GM23338 (cell line): Measurements from ENCODE around the gene RRAS2. TPM values are rescaled to one million over a fixed set of nuclear protein-coding genes. Genes with fewer than 3 reads are reported as not detected.

Source experiments
- ATAC-seq: fragments of 200-7000 bp; cut with Tn5 transposase; 3 replicates; pipeline ENCODE4 v1.9.1; 2020
- DNase-seq: peaks from one replicate; pipeline ENCODE4 v3.0.0-alpha.2; 2015; ENCODE audit warnings: low spot score
- H2AFZ ChIP-seq: fragments of 200-600 bp; sonication (generic); 2 replicates; pipeline ENCODE4 v1.8.0; 2016; ENCODE audit warnings: antibody characterized with exemption, mild to moderate bottlenecking, moderate library complexity
- H3F3A ChIP-seq: fragments of 200-600 bp; sonication (generic); replicated peaks from 2 replicates; pipeline ENCODE4 v1.8.0; 2017; ENCODE audit warnings: antibody characterized with exemption, mixed run types, low read depth
- H3K27ac ChIP-seq: fragments of 200-600 bp; sonication (generic); 2 replicates; pipeline ENCODE4 v1.6.1; 2016; ENCODE audit warnings: low read depth
- H3K27me3 ChIP-seq: fragments of 200-600 bp; sonication (generic); 2 replicates; pipeline ENCODE4 v1.8.0; 2016; ENCODE audit warnings: mild to moderate bottlenecking, mixed run types, moderate library complexity; ENCODE audit not compliant: insufficient read depth
- H3K36me3 ChIP-seq: fragments of 200-600 bp; sonication (generic); 2 replicates; pipeline ENCODE4 v1.8.0; 2016; ENCODE audit warnings: mild to moderate bottlenecking; ENCODE audit not compliant: insufficient read depth
- H3K4me1 ChIP-seq: fragments of 200-600 bp; sonication (generic); 2 replicates; pipeline ENCODE4 v1.8.0; 2016; ENCODE audit warnings: mild to moderate bottlenecking, moderate library complexity; ENCODE audit not compliant: insufficient read depth
- H3K4me2 ChIP-seq: fragments of 200-600 bp; sonication (generic); 2 replicates; pipeline ENCODE4 v1.7.1; 2017; ENCODE audit warnings: mixed run types
- H3K4me3 ChIP-seq: fragments of 200-600 bp; sonication (generic); 2 replicates; pipeline ENCODE4 v1.6.1; 2016; ENCODE audit warnings: mixed run types
- H3K79me2 ChIP-seq: fragments of 200-600 bp; sonication (generic); replicated peaks from 2 replicates; pipeline ENCODE4 v1.8.0; 2017; ENCODE audit warnings: mild to moderate bottlenecking; ENCODE audit not compliant: insufficient read depth
- H3K9me2 ChIP-seq: fragments of 200-600 bp; sonication (generic); 2 replicates; pipeline ENCODE4 v1.8.0; 2017; ENCODE audit not compliant: insufficient read depth
- H4K20me1 ChIP-seq: fragments of 200-600 bp; sonication (generic); replicated peaks from 2 replicates; pipeline ENCODE4 v1.8.0; 2017; ENCODE audit warnings: mild to moderate bottlenecking; ENCODE audit not compliant: insufficient read depth
- H3K27ac Mint-ChIP-seq: 2 replicates; pipeline ENCODE4 v1.8.0; 2020; ENCODE audit warnings: inconsistent platforms, mild to moderate bottlenecking, moderate library complexity, mixed read lengths
- H3K27me3 Mint-ChIP-seq: 3 replicates; pipeline ENCODE4 v1.8.0; 2022; ENCODE audit warnings: low read depth, mild to moderate bottlenecking, moderate library complexity, mixed read lengths, inconsistent platforms; ENCODE audit not compliant: insufficient read depth, poor library complexity
- H3K36me3 Mint-ChIP-seq: 3 replicates; pipeline ENCODE4 v1.8.0; 2021; ENCODE audit warnings: low read depth, mild to moderate bottlenecking, inconsistent platforms, moderate library complexity, mixed read lengths
- H3K4me1 Mint-ChIP-seq: 3 replicates; pipeline ENCODE4 v1.8.0; 2020; ENCODE audit warnings: mild to moderate bottlenecking, inconsistent platforms, mixed read lengths
- H3K4me3 Mint-ChIP-seq: 3 replicates; pipeline ENCODE4 v1.8.0; 2021; ENCODE audit warnings: moderate library complexity, mild to moderate bottlenecking, inconsistent platforms, mixed read lengths
- H3K9me3 Mint-ChIP-seq: 3 replicates; pipeline ENCODE4 v1.8.0; 2020; ENCODE audit warnings: moderate library complexity, mild to moderate bottlenecking, inconsistent platforms, mixed read lengths
- CREB1 ChIP-seq: fragments of 250-450 bp; sonication (Bioruptor Pico); IDR thresholded peaks from 2 replicates; pipeline ENCODE4 v1.5.0; 2020; ENCODE audit warnings: low read depth, mild to moderate bottlenecking, moderate library complexity
- EZH2phosphoT487 ChIP-seq: fragments of 200-600 bp; sonication (generic); IDR thresholded peaks from one replicate; pipeline ENCODE4 v1.8.1; 2018; ENCODE audit warnings: antibody characterized with exemption; ENCODE audit not compliant: unreplicated experiment
- POLR2AphosphoS5 ChIP-seq: IDR thresholded peaks from 2 replicates; pipeline ENCODE4 v1.6.1; 2016; ENCODE audit warnings: antibody characterized with exemption, low read depth
- STAT1 ChIP-seq: IDR thresholded peaks from one replicate; pipeline ENCODE4 v1.6.1; 2016; ENCODE audit warnings: antibody characterized with exemption; ENCODE audit not compliant: unreplicated experiment
- ZNF114 ChIP-seq: fragments of 250-450 bp; sonication (Bioruptor Pico); IDR thresholded peaks from 2 replicates; pipeline ENCODE4 v1.5.0; 2020; ENCODE audit warnings: mild to moderate bottlenecking, moderate library complexity
- ZNF331 ChIP-seq: fragments of 250-450 bp; sonication (Bioruptor Pico); IDR thresholded peaks from 2 replicates; pipeline ENCODE4 v1.5.0; 2020; ENCODE audit warnings: low read depth, mild to moderate bottlenecking, moderate library complexity
- polyA plus RNA-seq: library from polyadenylated mRNA; unstranded; fragments of >200 nt; fragmentation: Nextera tagmentation; extraction: Ambion mirVana; gene quantifications from 2 replicates; pipeline ENCODE4 v1.2.1, GENCODE V29; 2016
- total RNA-seq: library from RNA; depleted of rRNA; stranded (reverse); fragments of >200 nt; shearing (Covaris generic); gene quantifications from 2 replicates; pipeline ENCODE4 v1.2.3, GENCODE V29; 2014
- TF ChIP-seq, protein P1 (sequence below): fragments of 250-450 bp; sonication (Bioruptor Pico); IDR thresholded peaks from 2 replicates; pipeline ENCODE4 v1.5.0; 2020; ENCODE audit warnings: mild to moderate bottlenecking, moderate library complexity
- TF ChIP-seq, protein P2 (sequence below): IDR thresholded peaks from one replicate; pipeline ENCODE4 v1.6.1; 2018; ENCODE audit warnings: antibody characterized with exemption; ENCODE audit not compliant: unreplicated experiment
- TF ChIP-seq, protein P3 (sequence below), 2 experiments: fragments of 200-600 bp in 1 of 2; sonication (generic) in 1 of 2; conservative IDR thresholded peaks; 2 replicates each; pipeline versions ENCODE4 v1.5.1 to v1.6.1; 2016 to 2017; ENCODE audit warnings: antibody characterized with exemption in 2 of 2, low read depth in 2 of 2, mild to moderate bottlenecking in 2 of 2, moderate library complexity in 1 of 2

Gene RRAS2
- total and polyA plus RNA-seq, 2 experiments from 2014 or later: 196 to 293 TPM

DNA sequence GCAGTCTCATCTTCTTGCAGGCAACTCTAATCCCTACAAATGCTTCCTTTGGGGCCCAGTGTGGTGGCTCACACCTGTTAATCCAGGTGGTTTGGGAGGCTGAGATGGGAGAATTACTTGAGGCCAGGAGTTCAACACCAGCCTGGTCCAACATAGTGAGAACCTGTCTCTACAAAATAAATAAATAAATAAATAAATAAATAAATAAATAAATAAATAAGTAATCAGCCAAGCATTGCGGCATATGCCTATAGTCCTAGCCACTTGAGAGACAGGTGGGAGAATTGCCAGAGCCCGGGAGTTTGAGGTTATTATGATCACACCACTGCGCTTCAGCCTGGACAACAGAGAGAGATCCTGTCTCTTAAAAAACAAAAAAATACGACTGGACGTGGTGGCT is 34.1 kb upstream of the RRAS2 start (continued):
- TF ChIP-seq, protein P1, sequence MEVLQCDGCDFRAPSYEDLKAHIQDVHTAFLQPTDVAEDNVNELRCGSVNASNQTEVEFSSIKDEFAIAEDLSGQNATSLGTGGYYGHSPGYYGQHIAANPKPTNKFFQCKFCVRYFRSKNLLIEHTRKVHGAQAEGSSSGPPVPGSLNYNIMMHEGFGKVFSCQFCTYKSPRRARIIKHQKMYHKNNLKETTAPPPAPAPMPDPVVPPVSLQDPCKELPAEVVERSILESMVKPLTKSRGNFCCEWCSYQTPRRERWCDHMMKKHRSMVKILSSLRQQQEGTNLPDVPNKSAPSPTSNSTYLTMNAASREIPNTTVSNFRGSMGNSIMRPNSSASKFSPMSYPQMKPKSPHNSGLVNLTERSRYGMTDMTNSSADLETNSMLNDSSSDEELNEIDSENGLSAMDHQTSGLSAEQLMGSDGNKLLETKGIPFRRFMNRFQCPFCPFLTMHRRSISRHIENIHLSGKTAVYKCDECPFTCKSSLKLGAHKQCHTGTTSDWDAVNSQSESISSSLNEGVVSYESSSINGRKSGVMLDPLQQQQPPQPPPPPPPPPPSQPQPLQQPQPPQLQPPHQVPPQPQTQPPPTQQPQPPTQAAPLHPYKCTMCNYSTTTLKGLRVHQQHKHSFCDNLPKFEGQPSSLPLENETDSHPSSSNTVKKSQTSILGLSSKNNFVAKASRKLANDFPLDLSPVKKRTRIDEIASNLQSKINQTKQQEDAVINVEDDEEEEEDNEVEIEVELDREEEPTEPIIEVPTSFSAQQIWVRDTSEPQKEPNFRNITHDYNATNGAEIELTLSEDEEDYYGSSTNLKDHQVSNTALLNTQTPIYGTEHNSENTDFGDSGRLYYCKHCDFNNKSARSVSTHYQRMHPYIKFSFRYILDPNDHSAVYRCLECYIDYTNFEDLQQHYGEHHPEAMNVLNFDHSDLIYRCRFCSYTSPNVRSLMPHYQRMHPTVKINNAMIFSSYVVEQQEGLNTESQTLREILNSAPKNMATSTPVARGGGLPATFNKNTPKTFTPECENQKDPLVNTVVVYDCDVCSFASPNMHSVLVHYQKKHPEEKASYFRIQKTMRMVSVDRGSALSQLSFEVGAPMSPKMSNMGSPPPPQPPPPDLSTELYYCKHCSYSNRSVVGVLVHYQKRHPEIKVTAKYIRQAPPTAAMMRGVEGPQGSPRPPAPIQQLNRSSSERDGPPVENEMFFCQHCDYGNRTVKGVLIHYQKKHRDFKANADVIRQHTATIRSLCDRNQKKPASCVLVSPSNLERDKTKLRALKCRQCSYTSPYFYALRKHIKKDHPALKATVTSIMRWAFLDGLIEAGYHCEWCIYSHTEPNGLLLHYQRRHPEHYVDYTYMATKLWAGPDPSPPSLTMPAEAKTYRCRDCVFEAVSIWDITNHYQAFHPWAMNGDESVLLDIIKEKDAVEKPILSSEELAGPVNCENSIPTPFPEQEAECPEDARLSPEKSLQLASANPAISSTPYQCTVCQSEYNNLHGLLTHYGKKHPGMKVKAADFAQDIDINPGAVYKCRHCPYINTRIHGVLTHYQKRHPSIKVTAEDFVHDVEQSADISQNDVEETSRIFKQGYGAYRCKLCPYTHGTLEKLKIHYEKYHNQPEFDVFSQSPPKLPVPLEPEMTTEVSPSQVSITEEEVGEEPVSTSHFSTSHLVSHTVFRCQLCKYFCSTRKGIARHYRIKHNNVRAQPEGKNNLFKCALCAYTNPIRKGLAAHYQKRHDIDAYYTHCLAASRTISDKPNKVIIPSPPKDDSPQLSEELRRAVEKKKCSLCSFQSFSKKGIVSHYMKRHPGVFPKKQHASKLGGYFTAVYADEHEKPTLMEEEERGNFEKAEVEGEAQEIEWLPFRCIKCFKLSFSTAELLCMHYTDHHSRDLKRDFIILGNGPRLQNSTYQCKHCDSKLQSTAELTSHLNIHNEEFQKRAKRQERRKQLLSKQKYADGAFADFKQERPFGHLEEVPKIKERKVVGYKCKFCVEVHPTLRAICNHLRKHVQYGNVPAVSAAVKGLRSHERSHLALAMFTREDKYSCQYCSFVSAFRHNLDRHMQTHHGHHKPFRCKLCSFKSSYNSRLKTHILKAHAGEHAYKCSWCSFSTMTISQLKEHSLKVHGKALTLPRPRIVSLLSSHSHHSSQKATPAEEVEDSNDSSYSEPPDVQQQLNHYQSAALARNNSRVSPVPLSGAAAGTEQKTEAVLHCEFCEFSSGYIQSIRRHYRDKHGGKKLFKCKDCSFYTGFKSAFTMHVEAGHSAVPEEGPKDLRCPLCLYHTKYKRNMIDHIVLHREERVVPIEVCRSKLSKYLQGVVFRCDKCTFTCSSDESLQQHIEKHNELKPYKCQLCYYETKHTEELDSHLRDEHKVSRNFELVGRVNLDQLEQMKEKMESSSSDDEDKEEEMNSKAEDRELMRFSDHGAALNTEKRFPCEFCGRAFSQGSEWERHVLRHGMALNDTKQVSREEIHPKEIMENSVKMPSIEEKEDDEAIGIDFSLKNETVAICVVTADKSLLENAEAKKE (CRISPR knock-in tag): no peak
- TF ChIP-seq CREB1 (CRISPR knock-in tag) (no peak), ZNF331 (CRISPR knock-in tag) (no peak), STAT1 (no peak)
- TF ChIP-seq, protein P2, sequence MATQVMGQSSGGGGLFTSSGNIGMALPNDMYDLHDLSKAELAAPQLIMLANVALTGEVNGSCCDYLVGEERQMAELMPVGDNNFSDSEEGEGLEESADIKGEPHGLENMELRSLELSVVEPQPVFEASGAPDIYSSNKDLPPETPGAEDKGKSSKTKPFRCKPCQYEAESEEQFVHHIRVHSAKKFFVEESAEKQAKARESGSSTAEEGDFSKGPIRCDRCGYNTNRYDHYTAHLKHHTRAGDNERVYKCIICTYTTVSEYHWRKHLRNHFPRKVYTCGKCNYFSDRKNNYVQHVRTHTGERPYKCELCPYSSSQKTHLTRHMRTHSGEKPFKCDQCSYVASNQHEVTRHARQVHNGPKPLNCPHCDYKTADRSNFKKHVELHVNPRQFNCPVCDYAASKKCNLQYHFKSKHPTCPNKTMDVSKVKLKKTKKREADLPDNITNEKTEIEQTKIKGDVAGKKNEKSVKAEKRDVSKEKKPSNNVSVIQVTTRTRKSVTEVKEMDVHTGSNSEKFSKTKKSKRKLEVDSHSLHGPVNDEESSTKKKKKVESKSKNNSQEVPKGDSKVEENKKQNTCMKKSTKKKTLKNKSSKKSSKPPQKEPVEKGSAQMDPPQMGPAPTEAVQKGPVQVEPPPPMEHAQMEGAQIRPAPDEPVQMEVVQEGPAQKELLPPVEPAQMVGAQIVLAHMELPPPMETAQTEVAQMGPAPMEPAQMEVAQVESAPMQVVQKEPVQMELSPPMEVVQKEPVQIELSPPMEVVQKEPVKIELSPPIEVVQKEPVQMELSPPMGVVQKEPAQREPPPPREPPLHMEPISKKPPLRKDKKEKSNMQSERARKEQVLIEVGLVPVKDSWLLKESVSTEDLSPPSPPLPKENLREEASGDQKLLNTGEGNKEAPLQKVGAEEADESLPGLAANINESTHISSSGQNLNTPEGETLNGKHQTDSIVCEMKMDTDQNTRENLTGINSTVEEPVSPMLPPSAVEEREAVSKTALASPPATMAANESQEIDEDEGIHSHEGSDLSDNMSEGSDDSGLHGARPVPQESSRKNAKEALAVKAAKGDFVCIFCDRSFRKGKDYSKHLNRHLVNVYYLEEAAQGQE: no peak

DNA sequence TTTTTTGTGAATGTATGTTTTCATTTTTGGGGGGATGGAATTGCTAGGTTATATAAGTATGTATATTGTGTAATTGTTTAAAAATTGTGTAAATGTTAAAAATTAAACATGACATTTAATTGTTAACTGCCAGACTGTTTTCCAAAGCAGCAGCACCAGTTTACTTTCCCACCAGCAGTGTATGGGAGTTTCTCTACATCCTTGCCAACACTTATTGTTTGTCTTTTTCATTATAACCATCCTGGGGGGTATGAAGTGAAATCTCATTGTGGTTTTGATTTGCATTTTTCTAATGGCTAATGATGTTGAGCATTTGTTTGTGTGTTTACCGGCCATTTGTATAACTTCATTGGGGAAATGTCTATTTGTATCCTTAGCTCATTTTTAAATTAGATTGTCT is 31.7 kb upstream of the RRAS2 start:
- H3K79me2 ChIP-seq: no peaks in the 10 kb centered on the region
- no peak for ATAC-seq
- no peaks in the 10 kb centered on the region for H3K9me2 ChIP-seq
- Mint-ChIP-seq H3K4me3 (no peak overlapping the region), H3K4me1 (peaks cover 11% of the 10 kb centered on the region), H3K27ac (no peak overlapping the region), H3K27me3 (peaks cover 3% of the 10 kb centered on the region), H3K36me3 (no peaks in the 10 kb centered on the region; the same call in 2 of the 3 replicates), H3K9me3 (no peaks in the 10 kb centered on the region)
- peaks cover 8% of the 10 kb centered on the region; the same call in 1 of the 2 replicates for H3K4me1 ChIP-seq
- H2AFZ ChIP-seq: no peak overlapping the region
- H3F3A ChIP-seq: no peaks in the 10 kb centered on the region
- no peaks in the 10 kb centered on the region for H3K27me3 ChIP-seq
- no peaks in the 10 kb centered on the region for H3K36me3 ChIP-seq
- H3K4me3 ChIP-seq: no peak overlapping the region
- no peak overlapping the region for H3K4me2 ChIP-seq
- no peaks in the 10 kb centered on the region for H4K20me1 ChIP-seq
- DNase-seq: no peak
- H3K27ac ChIP-seq: no peak overlapping the region
- TF ChIP-seq CREB1 (CRISPR knock-in tag) (no peak), EZH2phosphoT487 (no peak), ZNF114 (CRISPR knock-in tag) (no peak), POLR2AphosphoS5 (no peak)
- TF ChIP-seq, protein P2: no peak
- TF ChIP-seq, protein P3, sequence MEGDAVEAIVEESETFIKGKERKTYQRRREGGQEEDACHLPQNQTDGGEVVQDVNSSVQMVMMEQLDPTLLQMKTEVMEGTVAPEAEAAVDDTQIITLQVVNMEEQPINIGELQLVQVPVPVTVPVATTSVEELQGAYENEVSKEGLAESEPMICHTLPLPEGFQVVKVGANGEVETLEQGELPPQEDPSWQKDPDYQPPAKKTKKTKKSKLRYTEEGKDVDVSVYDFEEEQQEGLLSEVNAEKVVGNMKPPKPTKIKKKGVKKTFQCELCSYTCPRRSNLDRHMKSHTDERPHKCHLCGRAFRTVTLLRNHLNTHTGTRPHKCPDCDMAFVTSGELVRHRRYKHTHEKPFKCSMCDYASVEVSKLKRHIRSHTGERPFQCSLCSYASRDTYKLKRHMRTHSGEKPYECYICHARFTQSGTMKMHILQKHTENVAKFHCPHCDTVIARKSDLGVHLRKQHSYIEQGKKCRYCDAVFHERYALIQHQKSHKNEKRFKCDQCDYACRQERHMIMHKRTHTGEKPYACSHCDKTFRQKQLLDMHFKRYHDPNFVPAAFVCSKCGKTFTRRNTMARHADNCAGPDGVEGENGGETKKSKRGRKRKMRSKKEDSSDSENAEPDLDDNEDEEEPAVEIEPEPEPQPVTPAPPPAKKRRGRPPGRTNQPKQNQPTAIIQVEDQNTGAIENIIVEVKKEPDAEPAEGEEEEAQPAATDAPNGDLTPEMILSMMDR (conservative IDR thresholded peaks at IDR 0.05; ENCODE audit: low read depth in 2 of 2): no peak
